Activated CD4-positive, alpha-beta T cell treated with anti-CD3 and anti-CD28 coated beads, Interleukin-2, amount 10 ng/mL, durations not matched to agents 24 days and 14 days (primary cell): Measurements from ENCODE around the gene RTEL1. TPM values are rescaled to one million over a fixed set of nuclear protein-coding genes. Genes with fewer than 3 reads are reported as not detected.
"Not testable (repeated sequence)": the region's sequence is repeated elsewhere in the genome, so short reads cannot be mapped to it uniquely, and the experiment has no call there.

Experiments used
- DNase-seq: peaks from one replicate; pipeline ENCODE4 v3.0.0; 2022
- H3K27ac Mint-ChIP-seq: one replicate; pipeline ENCODE4 v1.8.0; 2022; ENCODE audit warnings: mild to moderate bottlenecking, mixed read lengths
- H3K27me3 Mint-ChIP-seq: one replicate; pipeline ENCODE4 v1.8.0; 2022; ENCODE audit warnings: mixed read lengths
- H3K36me3 Mint-ChIP-seq: one replicate; pipeline ENCODE4 v1.8.0; 2022; ENCODE audit warnings: low read depth, mild to moderate bottlenecking, mixed read lengths
- H3K4me1 Mint-ChIP-seq: one replicate; pipeline ENCODE4 v1.8.0; 2021; ENCODE audit warnings: mixed read lengths
- H3K4me3 Mint-ChIP-seq: one replicate; pipeline ENCODE4 v1.8.0; 2022; ENCODE audit warnings: mild to moderate bottlenecking, moderate library complexity, mixed read lengths
- H3K9me3 Mint-ChIP-seq: one replicate; pipeline ENCODE4 v1.8.0; 2021; ENCODE audit warnings: mixed read lengths
- intact Hi-C: fragments of 100-400 bp; cut with micrococcal nuclease; formaldehyde crosslinking; loops from one replicate; pipeline ENCODE4 v1.15.1; 2023
- total RNA-seq: library from RNA; stranded (reverse); gene quantifications from 2 replicates; pipeline ENCODE4 v1.2.3, GENCODE V29; 2022

The RTEL1 gene
- total RNA-seq, 1 donor from 2014 or later: 64.7 TPM

GRCh38 chr20:63661959-63662812, 4.1 kb downstream of the RTEL1 start:
- DNase-seq: no peak
- H3K4me3 Mint-ChIP-seq: no peak overlapping the region
- H3K4me1 Mint-ChIP-seq: peaks cover 22% of the 10 kb centered on the region
- intact Hi-C loops: no loop called here
- H3K9me3 Mint-ChIP-seq: no peaks in the 10 kb centered on the region
- peaks cover 16% of the 10 kb centered on the region for H3K36me3 Mint-ChIP-seq
- no peak overlapping the region for H3K27ac Mint-ChIP-seq
- no peaks in the 10 kb centered on the region for H3K27me3 Mint-ChIP-seq

DNA sequence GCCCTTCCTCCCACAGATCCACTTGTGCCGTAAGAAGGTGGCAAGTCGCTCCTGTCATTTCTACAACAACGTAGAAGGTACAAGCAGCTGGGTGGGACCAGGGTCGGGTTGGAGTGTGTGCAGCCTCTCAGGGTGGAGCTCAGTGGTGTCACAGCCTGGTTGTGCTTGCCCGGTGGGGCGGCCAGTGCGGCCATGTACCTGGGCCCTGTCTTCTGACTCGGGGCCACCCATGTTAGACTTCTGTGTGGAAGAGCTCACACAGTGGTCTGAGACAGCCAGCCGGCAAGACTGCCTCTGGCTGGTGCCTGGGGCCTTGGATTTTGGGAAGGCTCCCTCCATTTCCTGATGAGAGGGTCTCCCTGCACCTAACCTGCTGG, 4.7 kb downstream of the RTEL1 start:
- Mint-ChIP-seq H3K4me3 (no peak overlapping the region), H3K4me1 (peaks cover 20% of the 10 kb centered on the region), H3K9me3 (no peaks in the 10 kb centered on the region), H3K27ac (no peak overlapping the region), H3K36me3 (peaks cover 19% of the 10 kb centered on the region), H3K27me3 (no peaks in the 10 kb centered on the region)
- no peak for DNase-seq
- intact Hi-C loops: no loop called here

GRCh38 chr20:63663332-63664066, 5.4 kb downstream of the RTEL1 start:
- Mint-ChIP-seq H3K27ac (no peak overlapping the region), H3K36me3 (peaks cover 22% of the 10 kb centered on the region), H3K27me3 (no peaks in the 10 kb centered on the region), H3K9me3 (no peaks in the 10 kb centered on the region), H3K4me1 (peaks cover 17% of the 10 kb centered on the region), H3K4me3 (no peak overlapping the region)
- DNase-seq: no peak
- intact Hi-C loops: no loop called here

DNA sequence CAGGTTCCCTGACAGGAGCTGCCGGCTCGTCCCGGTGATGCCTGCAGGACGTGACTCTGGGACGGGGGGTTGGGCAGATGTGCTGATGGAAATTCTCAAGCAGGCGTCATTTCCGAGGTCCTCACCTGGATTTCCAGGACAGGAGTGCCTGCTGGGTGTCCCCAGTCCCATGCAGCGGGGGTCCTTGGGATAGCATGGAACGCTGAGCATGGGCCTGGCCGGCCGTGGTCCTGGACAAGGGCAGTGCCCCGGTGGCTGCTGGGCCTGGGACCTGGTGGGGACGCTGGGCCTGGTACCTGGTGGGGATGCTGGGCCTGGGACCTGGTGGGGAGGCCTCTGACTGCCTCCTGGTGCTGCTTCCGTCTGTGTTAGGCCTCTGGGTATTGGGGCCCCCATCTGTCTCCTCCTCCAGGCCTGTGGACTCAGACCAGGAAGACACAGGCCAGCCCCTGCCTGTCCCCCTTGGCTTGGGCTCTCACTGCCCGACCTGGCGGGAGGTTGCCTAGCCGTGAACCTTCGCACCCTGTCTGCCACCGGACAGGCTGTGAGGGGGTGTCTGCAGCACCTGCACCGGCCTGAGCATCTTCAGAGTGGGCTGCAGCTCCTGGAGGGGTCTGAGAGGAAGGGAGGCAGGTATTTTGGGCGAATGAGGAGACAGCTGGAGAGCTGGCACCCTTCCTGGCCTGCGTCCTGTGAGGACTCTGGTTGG, 6.2 kb downstream of the RTEL1 start:
- H3K27me3 Mint-ChIP-seq: no peaks in the 10 kb centered on the region
- DNase-seq: no peak
- intact Hi-C loops: no loop called here
- peaks cover 22% of the 10 kb centered on the region for H3K36me3 Mint-ChIP-seq
- H3K9me3 Mint-ChIP-seq: no peaks in the 10 kb centered on the region
- no peak overlapping the region for H3K4me3 Mint-ChIP-seq
- H3K4me1 Mint-ChIP-seq: peaks cover 12% of the 10 kb centered on the region
- no peak overlapping the region for H3K27ac Mint-ChIP-seq

DNA sequence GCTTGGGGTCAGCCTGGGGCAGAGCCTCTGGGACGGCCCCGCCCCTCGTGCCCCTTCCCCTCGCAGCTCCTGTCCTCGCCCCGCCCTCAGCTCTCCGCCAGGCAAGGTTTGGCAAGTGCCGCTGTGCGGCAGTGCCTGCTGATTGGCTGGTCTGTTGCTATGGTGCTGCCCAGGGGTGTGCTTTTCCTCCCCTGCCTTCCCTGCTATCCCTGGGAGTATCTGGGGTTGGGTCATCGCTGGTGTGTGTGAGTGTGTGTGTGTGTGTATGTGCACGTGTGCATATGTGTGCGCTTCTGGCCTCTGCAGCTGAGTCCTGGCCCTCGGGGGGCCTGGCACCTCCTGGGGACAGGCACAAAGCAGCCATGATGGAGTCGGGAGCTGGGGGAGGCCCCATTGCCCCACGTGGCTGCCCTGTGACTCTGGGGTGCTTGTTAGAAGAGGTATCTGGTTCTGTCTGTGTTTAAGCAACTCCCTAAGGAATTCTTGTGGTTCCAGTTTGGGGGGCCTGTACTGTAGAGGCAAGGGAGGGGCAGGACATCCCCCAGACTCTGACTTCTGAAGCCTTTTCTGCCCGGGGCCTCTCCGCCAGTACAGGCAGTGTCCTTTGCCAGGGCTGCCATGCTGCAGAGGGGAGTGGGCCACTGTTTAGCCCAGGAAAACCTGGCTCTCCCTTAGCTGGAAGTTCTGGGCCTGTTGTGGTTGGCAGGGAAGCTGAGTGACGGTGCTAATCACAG, 6.9 kb downstream of the RTEL1 start:
- intact Hi-C loops: no loop called here
- H3K4me3 Mint-ChIP-seq: no peak overlapping the region
- DNase-seq: no peak
- H3K9me3 Mint-ChIP-seq: no peaks in the 10 kb centered on the region
- no peaks in the 10 kb centered on the region for H3K27me3 Mint-ChIP-seq
- peaks cover 22% of the 10 kb centered on the region for H3K36me3 Mint-ChIP-seq
- H3K27ac Mint-ChIP-seq: no peak overlapping the region
- H3K4me1 Mint-ChIP-seq: peaks cover 5% of the 10 kb centered on the region

GRCh38 chr20:63665708-63666107, 7.6 kb downstream of the RTEL1 start:
- Mint-ChIP-seq H3K4me3 (no peak overlapping the region), H3K27ac (no peak overlapping the region), H3K27me3 (no peaks in the 10 kb centered on the region), H3K4me1 (no peaks in the 10 kb centered on the region), H3K9me3 (no peaks in the 10 kb centered on the region), H3K36me3 (peaks cover 23% of the 10 kb centered on the region)
- no peak for DNase-seq
- intact Hi-C loops: no loop called here

GRCh38 chr20:63667858-63668257, 9.7 kb downstream of the RTEL1 start:
- Mint-ChIP-seq H3K9me3 (no peaks in the 10 kb centered on the region), H3K27me3 (no peaks in the 10 kb centered on the region), H3K4me3 (no peak overlapping the region), H3K4me1 (no peaks in the 10 kb centered on the region), H3K27ac (no peak overlapping the region), H3K36me3 (peaks cover 24% of the 10 kb centered on the region)
- intact Hi-C loops: no loop called here
- no peak for DNase-seq

- no peaks in the 10 kb centered on the region for H3K4me1 Mint-ChIP-seq
Observed at GRCh38 chr20:63668351-63668750, 10.2 kb downstream of the RTEL1 start.

DNA sequence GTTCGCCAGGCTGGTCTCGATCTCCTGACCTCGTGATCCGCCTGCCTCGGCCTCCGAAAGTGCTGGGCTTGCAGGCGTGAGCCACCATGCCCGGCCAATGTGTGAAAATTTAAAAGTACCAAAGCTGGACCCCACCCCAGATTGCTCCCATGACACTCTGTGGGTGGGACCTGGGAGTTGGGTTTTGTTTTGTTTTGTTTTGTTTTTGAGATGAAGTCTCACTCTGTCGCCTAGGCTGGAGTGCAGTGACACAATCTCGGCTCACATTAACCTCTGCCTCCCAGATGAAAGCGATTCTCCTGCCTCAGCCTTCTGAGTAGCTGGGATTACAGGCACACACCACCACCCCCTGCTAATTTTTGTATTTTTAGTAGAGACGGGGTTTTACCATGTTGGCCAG, 13.6 kb downstream of the RTEL1 start:
- H3K9me3 Mint-ChIP-seq, DNase-seq, intact Hi-C loops, H3K27ac Mint-ChIP-seq, H3K4me1 Mint-ChIP-seq, H3K27me3 Mint-ChIP-seq, H3K4me3 Mint-ChIP-seq: not testable (repeated sequence)
- H3K36me3 Mint-ChIP-seq: peaks cover 28% of the 10 kb centered on the region

More at GRCh38 chr20:63668351-63668750, 10.2 kb downstream of the RTEL1 start:
- no peak for DNase-seq
- no peaks in the 10 kb centered on the region for H3K9me3 Mint-ChIP-seq
- intact Hi-C loops: no loop called here
- no peak overlapping the region for H3K4me3 Mint-ChIP-seq
- no peaks in the 10 kb centered on the region for H3K27me3 Mint-ChIP-seq
- no peak overlapping the region for H3K27ac Mint-ChIP-seq
- peaks cover 24% of the 10 kb centered on the region for H3K36me3 Mint-ChIP-seq

- Mint-ChIP-seq H3K36me3 (peaks cover 28% of the 10 kb centered on the region), H3K4me1 (no peaks in the 10 kb centered on the region)
Observed at GRCh38 chr20:63672666-63673065, 14.6 kb downstream of the RTEL1 start.

GRCh38 chr20:63673951-63674350, 15.8 kb downstream of the RTEL1 start:
- no peaks in the 10 kb centered on the region for H3K4me1 Mint-ChIP-seq

More at GRCh38 chr20:63672666-63673065, 14.6 kb downstream of the RTEL1 start:
- Mint-ChIP-seq H3K27me3 (no peaks in the 10 kb centered on the region), H3K9me3 (no peaks in the 10 kb centered on the region), H3K4me3 (no peak overlapping the region), H3K27ac (no peak overlapping the region)
- no peak for DNase-seq
- intact Hi-C loops: no loop called here

DNA sequence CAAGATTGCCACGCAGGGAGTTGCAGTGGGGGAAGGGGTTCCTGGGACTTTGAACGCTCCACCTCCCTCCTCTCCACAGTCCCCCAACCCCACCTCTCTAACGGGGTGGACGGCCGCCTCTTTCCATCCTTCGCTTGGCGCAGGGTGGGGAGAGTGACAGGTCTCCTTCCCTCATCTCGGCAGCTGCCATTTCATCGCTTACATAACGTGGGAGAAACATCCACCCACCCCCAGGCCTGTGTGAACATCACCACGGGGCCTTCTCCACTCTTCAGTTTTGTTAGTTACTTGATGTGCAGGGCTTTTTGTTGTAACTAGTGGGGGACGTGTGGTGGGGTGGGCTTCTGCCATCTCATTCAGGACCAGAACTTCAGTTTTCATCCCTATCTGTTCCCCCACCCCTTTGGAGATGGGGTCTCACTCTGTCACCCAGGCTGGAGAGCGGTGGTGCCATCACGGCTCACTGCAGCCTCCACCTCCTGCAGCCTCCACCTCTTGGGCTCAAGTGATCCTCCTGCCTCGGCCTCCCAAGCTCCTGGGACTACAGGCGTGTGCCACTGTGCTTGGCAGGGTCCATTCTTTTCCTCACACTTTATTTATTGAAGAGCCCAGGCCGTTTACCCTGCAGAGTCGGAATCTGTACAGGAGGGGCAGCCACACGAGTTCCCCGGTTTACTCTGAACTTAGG, 17.7 kb downstream of the RTEL1 start:
- H3K27me3 Mint-ChIP-seq: no peaks in the 10 kb centered on the region
- H3K9me3 Mint-ChIP-seq: no peaks in the 10 kb centered on the region
- H3K36me3 Mint-ChIP-seq: peaks cover 30% of the 10 kb centered on the region
- H3K4me1 Mint-ChIP-seq: no peaks in the 10 kb centered on the region
- H3K4me3 Mint-ChIP-seq: no peak overlapping the region
- H3K27ac Mint-ChIP-seq: no peak overlapping the region
- intact Hi-C loops: no loop called here
- no peak for DNase-seq

More at GRCh38 chr20:63673951-63674350, 15.8 kb downstream of the RTEL1 start:
- H3K27ac Mint-ChIP-seq: no peak overlapping the region
- no peaks in the 10 kb centered on the region for H3K27me3 Mint-ChIP-seq
- peaks cover 31% of the 10 kb centered on the region for H3K36me3 Mint-ChIP-seq
- H3K4me3 Mint-ChIP-seq: no peak overlapping the region
- no peaks in the 10 kb centered on the region for H3K9me3 Mint-ChIP-seq
- intact Hi-C loops: no loop called here
- DNase-seq: no peak

DNA sequence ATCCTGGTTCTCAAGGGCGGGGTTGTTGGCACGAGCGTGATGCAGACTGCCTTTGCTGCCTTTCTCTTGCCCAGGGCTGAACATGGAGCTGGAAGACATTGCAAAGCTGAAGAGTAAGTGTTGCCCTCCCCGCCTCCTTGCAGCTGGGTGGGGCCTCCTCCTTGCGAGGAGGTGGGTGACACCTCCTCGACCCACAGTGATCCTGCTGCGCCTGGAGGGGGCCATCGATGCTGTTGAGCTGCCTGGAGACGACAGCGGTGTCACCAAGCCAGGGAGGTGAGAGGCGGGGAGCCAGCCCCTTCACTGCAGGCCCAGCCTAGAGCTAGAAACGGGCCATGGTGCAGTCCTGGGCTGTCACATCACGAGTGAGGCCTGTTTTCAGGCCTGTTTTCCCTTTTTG, 20.0 kb downstream of the RTEL1 start:
- Mint-ChIP-seq H3K4me1 (peaks cover 2% of the 10 kb centered on the region), H3K27ac (no peak overlapping the region), H3K4me3 (no peak overlapping the region), H3K27me3 (no peaks in the 10 kb centered on the region), H3K9me3 (no peaks in the 10 kb centered on the region), H3K36me3 (peaks cover 29% of the 10 kb centered on the region)
- intact Hi-C loops: no loop called here
- no peak for DNase-seq
